ENCODE measurements around the gene PARL. TPM values are rescaled to one million over a fixed set of nuclear protein-coding genes. Genes with fewer than 3 reads are reported as not detected.

PARL gene
- total and polyA plus RNA-seq, 10 of the 15 experiments (the other 5 are each of a cell fraction or from before 2014, with no cell fraction given) = 49.7 to 113 (median 77.2) TPM

DNA sequence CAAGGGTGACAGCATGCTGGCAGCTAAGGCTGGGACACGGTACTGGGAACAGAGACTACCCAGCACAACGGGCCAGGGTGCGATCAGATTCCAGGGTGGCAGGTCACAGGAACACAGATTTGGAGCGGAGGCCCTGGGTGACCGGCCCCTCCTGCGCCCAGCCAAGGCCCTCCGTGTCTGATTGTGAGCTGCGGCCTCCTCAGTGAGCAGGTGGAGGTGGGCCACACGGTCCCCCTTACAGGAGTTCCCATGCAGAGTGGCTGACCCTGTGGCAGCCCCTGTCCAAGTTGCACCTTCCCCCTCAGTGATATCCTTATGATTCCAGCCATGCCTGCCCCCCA lies 28.9 kb upstream of the PARL start (continued):
- TF ChIP-seq MXI1 (IDR thresholded peaks at IDR 0.05; ENCODE audit: low read depth, low read length) (no peak), CHD1 (IDR thresholded peaks at IDR 0.05; ENCODE audit: low read depth, low read length) (no peak), RCOR1 (conservative IDR thresholded peaks at IDR 0.05; ENCODE audit: low read depth, low read length) (no peak), NFIC (IDR thresholded peaks at IDR 0.05; ENCODE audit: low read depth, low read length) (no peak), CBX5 (IDR thresholded peaks at IDR 0.05; ENCODE audit: low read depth) (no peak), ATF7 (IDR thresholded peaks at IDR 0.05; ENCODE audit: low read depth) (no peak), ZNF384 (IDR thresholded peaks at IDR 0.05; ENCODE audit: borderline replicate concordance, low read depth, low read length) (no peak), IKZF2 (IDR thresholded peaks at IDR 0.05) (no peak), HCFC1 (IDR thresholded peaks at IDR 0.05; ENCODE audit: low read length) (no peak), CBFB (IDR thresholded peaks at IDR 0.05; ENCODE audit: low read depth) (no peak), KDM1A (IDR thresholded peaks at IDR 0.05; ENCODE audit: borderline replicate concordance) (no peak)
- TF ChIP-seq, protein P1, sequence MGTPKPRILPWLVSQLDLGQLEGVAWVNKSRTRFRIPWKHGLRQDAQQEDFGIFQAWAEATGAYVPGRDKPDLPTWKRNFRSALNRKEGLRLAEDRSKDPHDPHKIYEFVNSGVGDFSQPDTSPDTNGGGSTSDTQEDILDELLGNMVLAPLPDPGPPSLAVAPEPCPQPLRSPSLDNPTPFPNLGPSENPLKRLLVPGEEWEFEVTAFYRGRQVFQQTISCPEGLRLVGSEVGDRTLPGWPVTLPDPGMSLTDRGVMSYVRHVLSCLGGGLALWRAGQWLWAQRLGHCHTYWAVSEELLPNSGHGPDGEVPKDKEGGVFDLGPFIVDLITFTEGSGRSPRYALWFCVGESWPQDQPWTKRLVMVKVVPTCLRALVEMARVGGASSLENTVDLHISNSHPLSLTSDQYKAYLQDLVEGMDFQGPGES (IDR thresholded peaks at IDR 0.05) = no peak

GRCh38 chr3:183912895-183913579 lies 28.4 kb upstream of the PARL start:
- no peak for DNase-seq (ENCODE audit: low read depth, low spot score)
- H3K27ac ChIP-seq (ENCODE audit: control insufficient read depth, insufficient read depth) = no peak overlapping the region
- in situ Hi-C loops (cut with MboI) (no loop called here), intact Hi-C loops (cut with micrococcal nuclease; ENCODE audit: unreplicated experiment) (no loop called here)
- H3K4me3 ChIP-seq = no peak overlapping the region
- no TSS peak for BruUV-seq (replicated peaks)
- no peaks in the 10 kb centered on the region for H3K27me3 ChIP-seq (replicated peaks in 1 of 2; ENCODE audit: control insufficient read depth in 2 of 2, insufficient read depth in 2 of 2, low read length in 1 of 2)
- no peak overlapping the region for H2AFZ ChIP-seq (ENCODE audit: control insufficient read depth, low read depth, low read length)
- H4K20me1 ChIP-seq (ENCODE audit: control insufficient read depth, insufficient read depth) = no peaks in the 10 kb centered on the region
- CTCF ChIA-PET = interaction anchor here (0.7 to 1.7 kb wide), 2 partner anchors 9 to 15 kb away, joined by 3 read pairs; no protein-coding TSS in a partner anchor
- no peak for FAIRE-seq
- no peak overlapping the region for H3K4me2 ChIP-seq (ENCODE audit: control insufficient read depth, insufficient read depth)
- no peak overlapping the region for H3K9ac ChIP-seq (ENCODE audit: control insufficient read depth, insufficient read depth, low read length)
- no peaks in the 10 kb centered on the region for H3K36me3 ChIP-seq (ENCODE audit: control insufficient read depth in 2 of 2, insufficient read depth in 2 of 2, low read length in 1 of 2)
- H3K4me1 ChIP-seq (ENCODE audit: control insufficient read depth, insufficient read depth, low read length) = peaks cover 12% of the 10 kb centered on the region
- WGBS (ENCODE audit: insufficient coverage, insufficient replicate concordance, low lambda C conversion rate, missing lambda C conversion rate) = 81% methylated on average over 10 of the region's 10 CpGs
- RAD21 ChIA-PET (ENCODE audit: unreplicated experiment) = interaction anchor here (2.8 kb wide), 1 partner anchor 105 kb away, joined by 7 read pairs; the partner anchor contains the start of gene ABCC5
- POLR2A ChIA-PET = interaction anchor here (0.6 kb wide), 1 partner anchor 905 kb away, joined by 3 read pairs; no protein-coding TSS in a partner anchor
- H3K9me3 ChIP-seq (replicated peaks; ENCODE audit: control insufficient read depth, insufficient read depth, low read length) = no peaks in the 10 kb centered on the region
- SMC1A ChIA-PET (ENCODE audit: uncharacterized antibody, unreplicated experiment) = no interaction called here
- no peaks in the 10 kb centered on the region for H3K79me2 ChIP-seq (ENCODE audit: control insufficient read depth, insufficient read depth, low read length)
- no peak for ATAC-seq
- TF ChIP-seq BCL11A (IDR thresholded peaks at IDR 0.05; ENCODE audit: low read depth, low read length) = no peak
- no peak for TF ChIP-seq POLR2AphosphoS5 (IDR thresholded peaks at IDR 0.05; ENCODE audit: low read length)
- TF ChIP-seq GABPA (IDR thresholded peaks at IDR 0.05; ENCODE audit: low read depth) = no peak
- TF ChIP-seq FOXK2 (IDR thresholded peaks at IDR 0.05) = no peak
- TF ChIP-seq MXI1 (IDR thresholded peaks at IDR 0.05; ENCODE audit: low read depth, low read length) = no peak
